Effector memory CD8-positive, alpha-beta T cell (primary cell): Measurements from ENCODE around the gene REEP5.

ENCODE experiments used
- ATAC-seq: fragments of 150-1000 bp; cut with Tn5 transposase; replicated peaks from 2 replicates; pipeline ENCODE4 v1.10.0; 2021; ENCODE audit warnings: mild to moderate bottlenecking, moderate library complexity
- DNase-seq, 3 experiments: peaks; one replicate each; pipeline ENCODE4 v3.0.0; 2021
- H3K27ac Mint-ChIP-seq, 2 donors: one replicate each; pipeline ENCODE4 v1.8.0; 2022; ENCODE audit warnings: mild to moderate bottlenecking in 2 of 2, mixed read lengths in 2 of 2, moderate library complexity in 2 of 2
- H3K27me3 Mint-ChIP-seq, 2 donors: one replicate each; pipeline ENCODE4 v1.8.0; 2022; ENCODE audit warnings: mixed read lengths in 2 of 2
- H3K36me3 Mint-ChIP-seq: one replicate; pipeline ENCODE4 v1.8.0; 2022; ENCODE audit warnings: mild to moderate bottlenecking, moderate library complexity, mixed read lengths; ENCODE audit not compliant: insufficient read depth
- H3K4me1 Mint-ChIP-seq, 2 donors: one replicate each; pipeline ENCODE4 v1.8.0; 2022; ENCODE audit warnings: low read depth in 2 of 2, mixed read lengths in 2 of 2
- H3K4me3 Mint-ChIP-seq, 2 donors: one replicate each; pipeline ENCODE4 v1.8.0; 2022; ENCODE audit warnings: mild to moderate bottlenecking in 2 of 2, mixed read lengths in 2 of 2, moderate library complexity in 2 of 2
- H3K9me3 Mint-ChIP-seq, 2 donors: one replicate each; pipeline ENCODE4 v1.8.0; 2022; ENCODE audit warnings: mixed read lengths in 2 of 2

The REEP5 gene

GRCh38 chr5:112833971-112834370 lies 88.1 kb downstream of the REEP5 start:
- ATAC-seq = no peak
- H3K36me3 Mint-ChIP-seq = peaks cover 50% of the 10 kb centered on the region

GRCh38 chr5:112830378-112830777 lies 91.6 kb downstream of the REEP5 start:
- no peaks in the 10 kb centered on the region for H3K27me3 Mint-ChIP-seq
- DNase-seq = no peak

More at GRCh38 chr5:112833971-112834370, 88.1 kb downstream of the REEP5 start:
- no peak for DNase-seq
- H3K27ac Mint-ChIP-seq = peak overlapping the region in 1 of 2 donors; percentile 75
- no peak overlapping the region for H3K4me3 Mint-ChIP-seq
- H3K27me3 Mint-ChIP-seq = no peaks in the 10 kb centered on the region
- no peaks in the 10 kb centered on the region for H3K9me3 Mint-ChIP-seq
- H3K4me1 Mint-ChIP-seq = peaks cover 2 to 9% of the 10 kb centered on the region in 2 donors

More at GRCh38 chr5:112830378-112830777, 91.6 kb downstream of the REEP5 start:
- Mint-ChIP-seq H3K4me3 (no peak overlapping the region), H3K27ac (no peak overlapping the region), H3K4me1 (peaks cover 2 to 9% of the 10 kb centered on the region in 2 donors), H3K36me3 (peaks cover 40% of the 10 kb centered on the region), H3K9me3 (no peaks in the 10 kb centered on the region)
- no peak for ATAC-seq
